Measurements from ENCODE around the gene KAZN.

KAZN gene

DNA sequence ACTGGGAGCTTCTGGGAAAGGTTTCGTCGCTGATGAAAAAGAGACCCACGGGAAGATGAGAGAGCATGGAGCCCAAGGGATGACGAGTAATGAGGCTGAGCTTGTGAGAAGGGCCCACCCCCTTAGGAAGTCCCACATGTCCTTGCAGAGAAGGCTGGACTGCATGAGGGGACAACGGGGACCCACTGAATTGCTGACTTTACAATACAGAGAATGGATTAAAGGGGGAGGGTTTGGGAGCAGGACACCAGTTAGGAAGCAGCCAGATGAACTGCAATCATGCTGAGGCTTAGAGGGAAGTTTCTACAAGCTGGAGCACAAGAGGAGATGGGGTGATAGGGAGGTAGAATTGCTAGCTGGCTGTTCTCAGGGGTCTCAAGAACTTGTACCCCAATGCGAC lies 549.5 kb downstream of the KAZN start:
- no peak for DNase-seq (ENCODE audit: low read depth)

DNA sequence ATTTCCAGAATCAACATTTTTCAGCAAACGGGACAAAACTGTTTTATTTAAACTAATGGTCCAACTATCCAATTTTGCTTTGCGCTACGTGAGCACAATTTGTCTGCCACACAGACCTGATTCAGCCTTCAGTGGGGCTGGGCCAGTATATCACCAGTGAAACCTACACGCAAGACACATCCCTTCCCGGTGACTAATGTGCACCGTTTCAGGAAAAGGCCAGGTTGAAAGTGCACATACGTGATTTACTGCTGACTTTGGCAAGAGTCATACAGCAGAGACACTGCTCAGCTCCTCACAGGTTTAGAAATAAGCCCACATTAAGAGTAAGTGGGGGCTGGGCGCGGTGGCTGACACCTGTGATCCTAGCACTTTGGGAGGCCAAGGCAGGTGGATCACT lies 550.0 kb downstream of the KAZN start:
- no peak for DNase-seq (ENCODE audit: low read depth)

DNA sequence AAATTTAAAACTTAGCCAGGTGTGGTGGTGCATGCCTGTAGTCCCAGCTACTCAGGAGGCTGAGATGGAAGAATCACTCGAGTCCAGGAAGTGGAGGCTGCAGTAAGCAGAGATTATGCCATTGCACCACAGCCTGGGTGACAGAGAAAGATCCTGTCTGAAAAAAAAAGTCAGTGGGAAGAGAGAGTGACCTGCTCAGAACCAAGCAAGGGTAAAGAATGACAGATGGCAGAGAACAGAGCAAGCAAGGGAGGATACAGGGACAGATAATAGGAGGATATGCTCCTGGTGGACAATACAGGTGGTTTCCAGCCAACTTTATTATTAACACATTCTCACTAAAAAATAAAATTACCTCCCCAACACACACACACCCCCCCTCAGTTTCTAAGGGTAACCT lies 550.5 kb downstream of the KAZN start:
- no peak for DNase-seq (ENCODE audit: low read depth)

DNA sequence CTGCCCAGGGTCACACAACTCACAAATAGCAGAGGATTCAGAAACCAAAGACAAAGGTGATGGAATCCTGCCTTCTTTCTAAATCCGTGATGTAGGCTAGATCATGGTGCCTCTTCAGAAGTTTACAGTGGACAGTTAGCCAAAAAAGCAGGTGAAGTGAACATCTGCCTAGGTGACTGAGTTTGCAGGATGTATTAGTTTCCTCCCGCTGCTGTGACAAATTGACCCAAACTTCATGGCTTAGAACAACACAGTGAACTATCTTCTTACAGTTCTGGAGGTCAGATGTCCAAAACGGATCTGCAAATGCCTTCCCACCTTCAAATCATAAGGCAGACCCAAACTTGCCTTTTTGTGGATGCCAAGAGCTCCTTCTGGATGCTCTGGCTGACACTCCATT lies 551.9 kb downstream of the KAZN start:
- DNase-seq (ENCODE audit: low read depth), result no peak

DNA sequence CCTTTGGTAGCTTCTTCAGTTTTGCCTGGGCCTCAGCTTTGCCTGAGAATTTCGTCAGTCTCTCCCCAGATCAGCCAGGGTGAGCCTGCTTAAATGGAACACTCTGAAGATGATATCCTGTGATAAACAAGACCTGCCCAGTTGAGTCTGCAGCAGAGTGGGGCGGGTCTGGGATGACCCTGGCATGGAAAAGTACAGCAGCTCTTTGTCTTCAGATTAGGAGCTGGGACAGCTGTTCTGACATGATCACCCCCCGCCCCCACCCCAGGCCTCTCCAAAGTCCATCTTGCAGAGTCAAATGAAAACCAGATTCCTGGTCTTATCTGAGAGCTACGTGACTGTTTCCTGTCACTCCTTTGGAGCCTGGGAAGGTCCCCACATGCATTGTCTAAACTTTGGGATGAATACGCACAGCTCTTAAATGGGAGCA lies 552.9 kb downstream of the KAZN start:
- no peak for DNase-seq (ENCODE audit: low read depth)

DNA sequence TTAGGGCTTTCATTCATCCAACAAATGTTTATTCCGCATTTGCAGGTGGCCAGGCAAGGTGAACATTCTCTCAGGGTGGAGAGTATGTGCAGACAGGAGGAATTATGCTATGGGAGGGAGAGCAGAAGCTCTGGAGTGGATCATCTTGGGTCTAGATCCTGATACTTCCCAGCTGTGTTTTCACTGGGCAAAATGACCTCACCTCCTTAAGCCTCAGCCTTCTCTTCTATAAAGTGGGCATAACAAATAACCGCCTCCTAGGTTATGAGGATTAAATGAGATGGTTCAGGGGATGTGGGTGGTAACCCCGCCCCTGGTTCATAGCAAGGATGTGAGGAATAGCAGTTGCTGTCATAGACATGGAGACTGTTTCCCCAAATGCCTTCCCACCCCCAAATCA lies 553.4 kb downstream of the KAZN start:
- no peak for DNase-seq (ENCODE audit: low read depth)

DNA sequence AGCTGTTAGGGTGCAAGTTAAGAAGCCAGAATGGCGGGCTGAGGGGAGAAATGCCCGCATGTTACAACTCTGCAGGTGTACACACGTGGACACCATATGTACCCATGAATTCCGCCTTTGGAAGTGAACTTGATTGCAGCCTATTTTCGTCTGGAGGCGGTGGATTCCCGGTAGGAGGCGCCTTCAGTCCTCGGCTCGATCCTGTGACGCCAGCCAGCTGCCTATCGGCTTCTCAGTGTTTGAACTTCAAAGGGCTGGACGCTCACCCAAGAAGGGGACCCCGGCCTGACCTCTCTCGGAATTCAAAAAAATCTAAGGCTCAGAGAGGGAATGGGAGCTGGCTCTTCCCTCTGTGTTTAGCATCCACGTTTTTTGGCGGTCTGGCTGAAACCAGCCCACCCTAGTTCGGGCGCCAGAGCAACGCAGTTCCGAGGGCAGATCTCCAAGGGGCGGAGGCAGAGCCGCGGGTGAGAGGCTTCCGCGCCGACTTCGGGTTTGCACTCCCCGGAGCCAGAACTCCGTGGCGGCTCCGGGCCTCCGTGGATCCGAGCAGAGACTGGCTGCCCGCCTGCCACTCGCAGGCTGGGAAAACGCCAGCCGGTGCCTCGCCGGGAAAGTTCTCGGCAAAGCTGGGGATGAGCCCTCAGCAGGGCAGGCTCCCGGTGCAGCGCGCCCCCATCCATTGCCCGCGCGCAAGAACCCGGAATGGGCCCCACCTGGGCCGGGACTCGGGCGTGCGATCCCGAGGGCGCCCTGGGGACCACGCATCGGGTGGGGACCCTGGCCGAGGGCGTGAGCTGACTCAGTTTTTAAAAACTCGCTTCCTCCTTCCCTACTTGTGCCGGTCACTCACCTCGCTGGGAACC lies 554.1 kb downstream of the KAZN start:
- no peak for DNase-seq (ENCODE audit: low read depth)

DNA sequence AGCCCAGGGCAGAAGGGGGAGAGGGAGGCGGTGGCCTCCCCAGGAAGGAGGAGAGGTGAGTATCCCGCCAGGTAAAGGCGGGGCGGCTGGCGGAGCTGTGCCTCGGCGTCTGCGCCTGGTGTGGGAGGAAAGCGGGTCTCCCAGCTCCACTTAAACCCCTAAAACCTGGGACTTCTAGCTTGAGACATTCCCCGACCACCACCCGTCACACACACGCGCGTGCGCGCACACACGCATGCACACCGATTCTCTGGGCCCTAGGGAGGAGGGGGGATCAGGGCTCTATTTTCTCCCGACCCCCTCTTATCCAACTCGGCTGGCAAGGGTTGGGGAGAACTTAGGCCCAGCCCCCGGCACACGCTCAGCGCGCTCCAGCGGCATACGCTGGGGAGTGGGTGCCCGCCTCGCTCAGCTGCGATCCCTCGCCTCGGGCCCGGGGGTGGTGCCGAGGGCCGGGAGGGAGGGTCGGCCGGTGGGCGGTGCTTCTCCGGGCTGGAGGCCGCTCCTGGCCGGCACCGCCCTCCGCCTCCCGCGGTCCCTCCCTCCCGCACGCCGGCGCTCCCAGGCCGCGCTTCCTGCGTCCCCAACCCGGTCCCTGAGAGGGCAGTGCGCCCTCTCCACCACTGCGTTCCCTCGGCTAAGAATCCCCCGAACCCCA lies 554.8 kb downstream of the KAZN start, which contains the start of gene TMEM51:
TMEM51 (plus strand) TSS at position 564 of the 658 bp plus-strand sequence. CDS start 61,341 bp downstream, outside the sequence.
- DNase-seq (ENCODE audit: low read depth), result no peak

DNA sequence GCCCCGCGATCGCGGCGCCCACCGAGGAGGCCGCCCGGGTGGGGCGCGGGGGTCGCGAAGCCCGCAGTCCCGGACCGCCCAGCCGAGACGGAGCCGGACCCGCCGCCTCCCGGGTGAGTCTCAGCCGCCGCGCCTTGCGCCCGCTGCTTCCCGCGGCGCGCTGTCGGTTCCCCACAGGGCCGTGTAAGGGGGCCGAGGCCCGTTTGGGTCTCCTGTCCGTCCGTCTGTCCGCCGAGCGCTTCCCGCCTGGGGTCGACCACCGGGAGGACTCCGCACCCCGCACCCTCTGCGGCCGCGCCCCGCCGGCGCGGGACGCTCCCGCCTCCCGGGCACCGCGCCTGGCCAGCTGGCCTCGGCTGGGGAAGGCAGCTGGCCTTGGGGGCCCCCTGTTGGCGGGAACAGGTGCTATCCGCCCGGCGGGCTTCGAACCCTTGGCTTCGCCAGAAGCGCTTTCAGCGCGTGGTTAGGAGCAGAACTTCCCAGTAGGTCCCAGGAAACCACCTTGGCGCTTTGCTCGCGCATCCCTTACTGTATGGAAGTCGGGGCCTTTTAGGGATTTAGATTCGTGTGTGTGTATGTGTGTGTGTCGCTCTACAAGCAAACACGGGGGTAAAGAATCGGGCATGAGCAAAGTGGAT lies 555.5 kb downstream of the KAZN start:
- DNase-seq (ENCODE audit: low read depth), result no peak

DNA sequence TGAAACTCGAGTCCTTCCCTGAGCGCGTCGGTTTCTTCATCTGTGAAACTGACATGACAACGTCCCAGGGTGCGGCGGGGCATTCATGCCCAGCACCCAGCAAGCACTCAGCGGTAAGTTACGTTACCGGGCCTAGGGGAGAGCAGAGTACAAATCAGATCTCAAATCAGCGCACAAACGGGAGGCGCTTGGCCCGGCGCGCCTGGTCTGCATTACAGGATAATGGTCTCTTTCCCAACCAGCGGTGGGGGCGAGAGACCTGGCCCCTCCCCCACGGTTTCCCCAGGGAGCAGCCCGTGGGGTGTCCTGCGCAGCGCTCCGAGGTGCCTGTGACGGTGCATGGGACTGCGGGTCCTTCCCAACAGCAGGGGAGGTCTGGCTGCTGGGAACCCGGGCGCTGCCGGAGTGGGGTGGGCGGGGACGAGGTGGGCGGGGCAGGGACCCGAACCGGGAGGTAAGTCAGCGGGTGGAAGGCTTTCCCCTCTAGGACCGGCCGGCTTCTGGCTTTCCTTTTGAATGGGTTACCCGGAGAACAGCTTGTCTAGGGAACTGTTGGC lies 556.1 kb downstream of the KAZN start:
- no peak for DNase-seq (ENCODE audit: low read depth)

DNA sequence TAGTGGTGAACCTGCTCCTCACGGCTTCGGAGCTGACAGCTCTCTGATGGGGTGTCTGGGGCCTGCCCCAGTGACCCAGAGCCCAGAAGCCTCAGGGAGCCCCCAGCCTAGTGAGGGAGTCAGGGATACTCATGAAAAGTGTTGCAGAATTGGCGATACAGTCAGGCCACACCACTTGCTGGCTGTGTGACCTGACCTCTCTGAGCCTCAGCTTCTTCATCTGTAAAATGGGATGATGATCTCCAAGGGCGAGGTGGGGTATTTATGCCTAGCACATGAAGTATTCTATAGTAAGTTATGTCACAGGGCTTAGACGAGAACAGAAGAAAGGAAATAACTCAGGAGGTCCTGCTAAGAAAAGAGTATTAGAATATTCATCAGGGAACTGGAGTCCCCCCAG lies 556.7 kb downstream of the KAZN start:
- DNase-seq (ENCODE audit: low read depth), result no peak

DNA sequence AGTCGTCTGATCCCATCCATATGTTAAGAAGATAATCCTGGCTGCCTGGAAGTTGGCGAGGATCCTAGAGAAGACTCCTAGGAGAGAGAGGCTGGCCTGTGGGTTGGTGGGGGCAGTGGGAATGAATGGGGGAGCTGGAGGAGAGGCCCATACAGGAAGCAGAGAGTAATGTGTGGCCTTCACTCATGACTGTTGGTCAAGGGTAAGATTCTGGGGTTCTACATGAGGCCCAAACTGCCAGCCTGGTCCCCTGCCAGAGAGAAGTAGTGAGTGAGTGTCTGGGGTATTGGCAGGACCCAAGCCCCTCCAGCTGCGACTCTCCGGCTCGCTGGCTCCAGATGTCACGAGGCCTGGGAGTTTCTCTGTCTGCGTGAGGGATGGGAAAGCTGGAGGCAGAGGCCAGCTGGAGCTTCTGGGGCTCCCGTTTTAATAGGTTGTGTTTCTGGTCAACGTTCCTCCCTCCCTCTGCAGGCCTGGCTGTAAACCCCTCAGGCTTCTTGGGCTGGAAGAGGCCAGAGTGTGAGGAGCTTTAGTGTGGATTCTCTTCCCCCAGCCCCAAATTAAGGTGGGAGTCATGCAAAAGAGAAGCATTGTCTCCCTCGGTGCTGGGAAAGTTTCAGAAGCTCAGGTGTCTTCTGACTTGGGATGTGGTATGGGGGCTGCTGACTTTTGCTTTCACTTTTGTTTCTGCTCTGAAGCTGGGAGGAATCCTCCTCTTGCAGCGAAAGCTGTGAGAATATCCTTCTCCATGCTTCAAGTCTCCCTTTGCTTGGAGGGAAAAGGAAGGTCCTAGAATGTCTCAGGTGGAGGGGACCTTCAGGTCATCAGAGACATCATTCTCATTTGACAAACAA lies 557.6 kb downstream of the KAZN start:
- no peak for DNase-seq (ENCODE audit: low read depth)

DNA sequence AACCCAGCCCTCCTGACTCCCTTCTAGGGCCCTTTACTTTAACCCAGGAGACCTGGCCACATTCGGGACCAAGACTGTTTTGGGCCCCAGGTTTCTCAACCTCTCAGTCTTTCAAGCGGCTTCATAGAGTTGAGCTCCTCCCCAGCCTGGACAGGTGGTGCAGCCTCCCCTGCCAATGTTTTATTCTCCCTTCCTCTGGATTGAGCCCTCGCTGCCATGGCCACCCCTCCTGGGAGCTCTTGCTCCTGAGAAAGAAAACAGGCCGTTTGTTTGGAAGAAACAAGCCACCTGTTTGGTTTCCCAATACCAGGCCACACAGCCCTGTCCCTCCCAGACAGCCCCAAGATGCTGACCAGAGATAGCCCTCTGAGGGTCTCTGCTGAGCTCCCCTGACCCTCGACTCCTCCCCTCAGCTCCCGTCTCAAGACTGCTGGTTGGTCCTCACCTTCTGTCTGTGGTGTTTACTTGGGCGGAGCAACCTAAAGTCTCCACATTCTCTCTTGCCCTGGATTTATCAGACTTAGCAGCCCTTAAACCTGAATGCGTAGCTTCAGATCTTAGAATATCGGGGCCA lies 558.4 kb downstream of the KAZN start:
- no peak for DNase-seq (ENCODE audit: low read depth)

DNA sequence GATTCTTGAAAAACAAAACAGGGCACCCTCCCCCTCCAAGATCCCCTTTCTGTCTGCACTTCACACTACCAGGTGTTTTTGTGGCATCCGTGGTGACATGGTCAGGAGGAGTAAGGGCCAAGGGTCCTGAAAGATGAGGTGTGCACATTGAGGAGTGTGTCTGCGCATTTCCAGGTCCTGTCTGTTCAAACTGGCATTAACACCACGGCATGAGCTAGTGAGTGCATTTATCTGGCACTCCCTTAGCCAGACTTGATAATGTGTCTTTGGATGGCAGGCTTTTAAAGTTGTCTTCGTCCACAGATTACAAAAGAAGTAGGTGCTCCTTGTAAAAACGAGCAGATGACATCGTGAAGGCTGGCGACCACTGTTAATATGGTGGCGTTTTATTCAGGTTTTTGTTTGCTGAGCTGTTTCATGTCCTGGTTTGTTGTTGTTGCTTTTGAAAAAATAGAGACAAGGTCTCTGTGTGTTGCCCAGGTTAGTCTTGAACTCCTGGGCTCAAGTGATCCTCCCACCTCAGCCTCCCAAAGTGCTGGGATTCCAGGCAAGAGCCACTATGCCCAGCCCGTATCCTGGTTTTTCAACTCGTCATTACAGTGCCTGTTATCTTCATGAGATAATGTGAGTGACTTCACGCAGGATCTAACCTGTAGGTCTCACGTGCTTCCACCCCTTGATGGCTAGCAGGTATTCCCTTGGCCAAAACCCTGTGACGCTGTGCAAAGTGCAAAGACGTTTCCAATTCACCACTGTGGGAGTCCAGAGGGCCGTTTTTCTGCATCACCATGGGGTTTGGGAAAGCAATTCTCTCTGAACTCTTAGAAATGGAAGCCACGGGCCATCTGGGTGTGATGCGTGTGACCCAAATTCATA lies 559.3 kb downstream of the KAZN start:
- DNase-seq (ENCODE audit: low read depth), result no peak

DNA sequence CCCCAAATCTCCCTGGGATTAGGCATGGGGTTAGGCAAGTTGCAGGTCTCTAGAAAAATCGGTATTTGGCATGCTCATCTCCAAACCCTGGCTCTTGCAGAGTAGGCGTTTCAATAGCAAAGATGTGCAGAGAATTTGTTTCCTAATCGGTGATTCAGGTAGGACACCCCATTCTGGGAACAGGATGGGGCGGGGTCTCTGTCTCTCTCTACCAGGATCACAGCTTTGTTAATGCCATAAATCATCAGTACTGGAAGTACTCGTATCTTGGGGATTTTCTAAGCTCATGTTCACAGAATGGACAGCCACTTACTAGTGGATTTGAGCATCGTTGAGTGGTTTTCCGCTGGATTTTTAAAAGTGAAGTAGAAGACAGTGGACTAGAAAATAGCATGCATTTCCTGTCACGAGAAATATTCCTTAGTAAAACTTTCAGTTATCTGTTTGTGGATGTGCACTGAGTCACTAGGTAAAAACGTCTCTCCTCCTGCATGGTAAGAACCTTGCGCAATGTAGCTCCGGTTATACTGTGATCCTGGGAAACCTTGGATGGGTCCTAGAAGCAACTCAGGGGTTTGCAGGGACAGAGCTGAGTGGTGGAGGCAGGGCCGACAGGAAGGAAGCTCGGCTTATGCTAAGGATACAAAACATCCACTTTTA lies 560.2 kb downstream of the KAZN start:
- no peak for DNase-seq (ENCODE audit: low read depth)

DNA sequence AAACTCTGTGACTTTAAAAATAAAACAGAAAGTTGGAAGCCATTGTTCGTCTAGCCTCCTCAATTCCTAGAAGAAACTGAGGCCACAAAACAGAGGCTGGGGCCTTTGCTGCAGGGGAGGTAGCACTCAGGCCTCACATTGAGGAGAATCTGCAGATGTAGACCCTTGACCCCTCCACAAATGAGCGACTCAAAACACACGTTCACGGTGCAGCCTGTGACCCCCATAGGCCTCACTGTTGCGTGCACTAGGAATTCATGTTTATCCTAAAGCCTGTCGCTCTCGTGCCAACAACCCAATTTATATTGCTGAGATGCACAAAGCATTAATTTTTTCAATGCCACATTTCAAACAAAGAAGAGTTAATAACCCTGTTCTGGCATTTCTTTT lies 560.7 kb downstream of the KAZN start:
- no peak for DNase-seq (ENCODE audit: low read depth)

DNA sequence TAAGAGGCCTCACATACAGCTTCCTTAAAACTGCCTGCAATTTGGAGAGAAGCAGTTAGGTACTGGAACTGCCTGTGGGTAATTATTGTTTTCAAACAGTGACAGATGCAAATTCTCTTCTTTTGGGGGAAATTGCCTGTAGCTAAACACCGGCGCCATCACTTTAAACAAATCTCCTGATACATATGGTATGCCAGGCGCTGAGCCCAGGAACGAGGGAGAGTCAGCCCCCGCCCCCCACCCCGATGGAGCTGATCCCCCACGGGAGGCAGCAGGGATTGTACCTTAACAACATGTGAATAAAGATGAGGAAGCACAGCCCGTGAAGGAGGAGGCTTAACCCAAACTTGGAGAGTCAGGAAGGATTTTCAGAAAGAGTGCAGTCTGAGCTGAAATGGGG lies 562.1 kb downstream of the KAZN start:
- no peak for DNase-seq (ENCODE audit: low read depth)

DNA sequence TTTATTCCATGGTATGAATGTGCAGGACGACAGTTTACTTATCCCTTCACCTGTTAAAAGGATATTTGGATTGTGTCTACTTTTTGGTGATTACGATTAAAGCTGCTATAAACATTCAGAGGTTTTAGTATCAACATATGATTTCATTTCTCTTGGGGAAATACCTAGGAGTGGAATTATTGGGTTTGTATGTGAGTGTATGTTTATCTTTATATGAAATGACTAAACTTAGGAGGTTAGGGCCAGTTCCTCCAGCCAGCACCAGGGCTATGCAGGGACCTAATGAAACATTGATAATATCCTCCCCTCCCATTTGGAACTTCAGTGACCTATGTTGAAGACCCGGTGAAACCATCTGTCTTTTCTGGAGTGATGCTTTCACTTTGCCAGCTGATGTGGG lies 568.9 kb downstream of the KAZN start:
- DNase-seq (ENCODE audit: low read depth), result no peak

Measured in activated T-helper 9 cell treated with anti-CD3 and anti-CD28 coated beads, Interleukin-2, amount 50 U/mL, for 16 hours (primary cell).